HCT116 (cell line): Measurements from ENCODE around the gene CES1. TPM values are rescaled to one million over a fixed set of nuclear protein-coding genes. Genes with fewer than 3 reads are reported as not detected.

Experiments
- ATAC-seq: fragments of 200-7000 bp; cut with Tn5 transposase; 2 replicates; pipeline ENCODE4 v1.9.1; 2020; ENCODE audit warnings: mild to moderate bottlenecking, moderate library complexity
- BruUV-seq: library from RNA; stranded (reverse); fragments of 400-500 nt; replicated peaks from 2 replicates; lab custom pipeline; 2021; lab: Mats Ljungman, UMichigan
- CTCF ChIA-PET: fragments of 300-600 bp; sonication (Branson Sonifier 250); formaldehyde crosslinking; loops from one replicate; lab custom pipeline; 2021; ENCODE audit warnings: antibody characterized with exemption; lab: Charles Lee
- POLR2A ChIA-PET: fragments of 300-600, 350-600 bp; sonication (Branson Sonifier 250); formaldehyde crosslinking; loops from one replicate; lab custom pipeline; 2021; ENCODE audit warnings: antibody characterized with exemption; lab: Charles Lee
- RAD21 ChIA-PET, 2 experiments: fragments of 300-600 bp; sonication (Branson Sonifier 250); formaldehyde crosslinking; loops; one replicate each; lab custom pipeline; 2023; ENCODE audit warnings: low total read pairs in 2 of 2; ENCODE audit not compliant: uncharacterized antibody in 2 of 2, unreplicated experiment in 2 of 2, low non-redundant PET in 1 of 2; lab: Charles Lee
- DNase-seq: peaks from one replicate; pipeline ENCODE4 v3.0.0-alpha.2; 2010; ENCODE audit warnings: low read depth, low spot score
- H2AFZ ChIP-seq: fragments of 200-600 bp; shearing (Covaris generic), sonication (generic); 2 replicates; pipeline ENCODE4 v1.6.1; 2017; ENCODE audit warnings: low read depth, mixed run types, mixed read lengths, antibody characterized with exemption, low read length; ENCODE audit not compliant: poor library complexity, severe bottlenecking
- H3K27ac ChIP-seq: 2 replicates; pipeline ENCODE4 v1.5.1; 2012; ENCODE audit warnings: low read depth, low read length
- H3K27me3 ChIP-seq: fragments of 200-600 bp; sonication (generic); 2 replicates; pipeline ENCODE4 v1.6.1; 2016; ENCODE audit warnings: mixed run types, low read length, mixed read lengths; ENCODE audit not compliant: insufficient read depth
- H3K36me3 ChIP-seq, 2 experiments: fragments of 200-500 bp in 1 of 2; fragments of 200-600 bp in 1 of 2; sonication (Bioruptor generic) in 1 of 2; sonication (generic) in 1 of 2; 2 replicates each; pipeline versions ENCODE4 v1.5.1 to v1.6.1; 2014 to 2016; ENCODE audit warnings: low read length in 2 of 2, inconsistent platforms in 1 of 2, mixed read lengths in 1 of 2, mixed run types in 1 of 2; ENCODE audit not compliant: insufficient read depth in 2 of 2, control insufficient read depth in 1 of 2
- H3K4me1 ChIP-seq, 2 experiments: fragments of 200-600 bp in 1 of 2; sonication (generic) in 1 of 2; 2 replicates each; pipeline versions ENCODE4 v1.5.1 to v1.6.1; 2012 to 2017; ENCODE audit warnings: low read length in 2 of 2, inconsistent platforms in 1 of 2, mild to moderate bottlenecking in 1 of 2, mixed read lengths in 1 of 2, mixed run types in 1 of 2, moderate library complexity in 1 of 2; ENCODE audit not compliant: insufficient read depth in 2 of 2, control insufficient read depth in 1 of 2
- H3K4me2 ChIP-seq: fragments of 200-600 bp; sonication (generic); 2 replicates; pipeline ENCODE4 v1.6.1; 2017; ENCODE audit warnings: mixed run types, low read length, mixed read lengths
- H3K4me3 ChIP-seq, 2 experiments: fragments of 200-600 bp in 1 of 2; sonication (generic) in 1 of 2; replicated peaks in 1 of 2; 2 replicates each; pipeline ENCODE4 v1.5.1; 2011 to 2016; ENCODE audit warnings: low read length in 2 of 2, control low read depth in 1 of 2, low read depth in 1 of 2, mild to moderate bottlenecking in 1 of 2, mixed read lengths in 1 of 2, mixed run types in 1 of 2
- H3K79me2 ChIP-seq: fragments of 200-600 bp; sonication (generic); 2 replicates; pipeline ENCODE4 v1.6.1; 2017; ENCODE audit warnings: mild to moderate bottlenecking, mixed run types, low read length, moderate library complexity, mixed read lengths; ENCODE audit not compliant: insufficient read depth
- H3K9ac ChIP-seq: fragments of 200-600 bp; sonication (generic); 2 replicates; pipeline ENCODE4 v1.6.1; 2016; ENCODE audit warnings: low read length, mixed read lengths
- H3K9me2 ChIP-seq: fragments of 200-600 bp; sonication (generic), shearing (Covaris generic); 2 replicates; pipeline ENCODE4 v1.6.1; 2017; ENCODE audit warnings: mixed run types, mild to moderate bottlenecking, moderate library complexity; ENCODE audit not compliant: insufficient read depth
- H3K9me3 ChIP-seq, 2 experiments: fragments of 200-500 bp in 1 of 2; fragments of 200-600 bp in 1 of 2; sonication (Bioruptor generic) in 1 of 2; sonication (generic) in 1 of 2; 2 replicates each; pipeline ENCODE4 v1.6.1; 2014 to 2017; ENCODE audit warnings: low read length in 2 of 2, mixed read lengths in 2 of 2, inconsistent platforms in 1 of 2, low read depth in 1 of 2, mild to moderate bottlenecking in 1 of 2, mixed run types in 1 of 2, moderate library complexity in 1 of 2; ENCODE audit not compliant: control insufficient read depth in 1 of 2, insufficient read depth in 1 of 2
- H4K20me1 ChIP-seq: fragments of 200-600 bp; sonication (generic), shearing (Covaris generic); 2 replicates; pipeline ENCODE4 v1.6.1; 2017; ENCODE audit warnings: mixed run types, mild to moderate bottlenecking, moderate library complexity; ENCODE audit not compliant: insufficient read depth
- EGR1 ChIP-seq: IDR thresholded peaks from 2 replicates; pipeline ENCODE4 v1.6.1; 2012; ENCODE audit warnings: low read depth
- EZH2 ChIP-seq: fragments of 200-600 bp; sonication (generic); IDR thresholded peaks from 2 replicates; pipeline ENCODE4 v1.6.1; 2017; ENCODE audit warnings: antibody characterized with exemption, mixed run types
- EZH2phosphoT487 ChIP-seq: fragments of 200-600 bp; IDR thresholded peaks from 2 replicates; pipeline ENCODE4 v1.6.1; 2018; ENCODE audit warnings: antibody characterized with exemption, borderline replicate concordance
- POLR2AphosphoS5 ChIP-seq: IDR thresholded peaks from 2 replicates; pipeline ENCODE4 v1.6.1; 2011; ENCODE audit warnings: mild to moderate bottlenecking, low read depth, low read length, moderate library complexity
- YY1 ChIP-seq: IDR thresholded peaks from 2 replicates; pipeline ENCODE4 v1.6.1; 2011; ENCODE audit warnings: low read length, low read depth, moderate library complexity, mild to moderate bottlenecking; ENCODE audit not compliant: insufficient replicate concordance; ENCODE audit errors: extremely low read depth
- ZNF274 ChIP-seq: fragments of 200-500 bp; sonication (Bioruptor generic); IDR thresholded peaks from 2 replicates; pipeline ENCODE4 v1.6.1; 2014; ENCODE audit warnings: mild to moderate bottlenecking, low read depth, low read length, inconsistent platforms
- intact Hi-C: fragments of 100-400 bp; cut with micrococcal nuclease; formaldehyde crosslinking; loops from 2 replicates; pipeline ENCODE4 v1.10.0; 2022
- total RNA-seq: library from RNA; stranded (reverse); gene quantifications from one replicate; pipeline ENCODE4 v1.2.1, GENCODE V29; 2021; ENCODE audit not compliant: unreplicated experiment
- TF ChIP-seq, protein P1 (sequence below): IDR thresholded peaks from 2 replicates; pipeline ENCODE4 v1.6.1; 2012; ENCODE audit warnings: low read depth
- TF ChIP-seq, protein P2 (sequence below): IDR thresholded peaks from 2 replicates; pipeline ENCODE4 v1.6.1; 2011; ENCODE audit warnings: mild to moderate bottlenecking, low read length, moderate library complexity; ENCODE audit not compliant: insufficient replicate concordance; ENCODE audit errors: extremely low read depth

The CES1 gene
- total RNA-seq, 1 experiment from 2014 or later: 1.8 TPM

DNA sequence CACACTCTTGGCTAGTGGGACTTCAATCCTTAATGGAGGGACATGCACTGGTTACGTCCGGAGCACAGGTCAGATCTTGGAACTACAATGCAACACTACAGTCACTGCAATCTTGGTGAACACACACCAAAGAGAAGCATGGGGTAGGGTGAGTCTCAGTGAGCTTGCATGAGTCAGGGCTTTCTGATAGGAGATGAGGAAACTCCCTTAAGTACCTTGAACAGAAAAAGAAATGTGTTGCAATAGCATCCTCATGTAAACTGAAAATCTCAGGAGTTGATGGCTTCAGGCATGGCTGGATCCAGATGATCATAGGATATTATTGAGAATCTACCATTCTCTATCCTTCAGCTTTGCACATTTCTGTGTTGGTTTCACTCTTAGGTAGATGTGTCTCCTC is 54.1 kb downstream of the CES1 start:
- intact Hi-C loops: no loop called here
- Histone ChIP-seq H3K9ac (no peak overlapping the region), H3K27ac (no peak overlapping the region), H3K27me3 (peaks cover 20% of the 10 kb centered on the region; the same call in 1 of the 2 replicates), H3K79me2 (no peaks in the 10 kb centered on the region), H3K4me2 (no peak overlapping the region), H2AFZ (no peak overlapping the region), H3K4me3 (no peak overlapping the region), H3K9me2 (no peaks in the 10 kb centered on the region), H4K20me1 (no peaks in the 10 kb centered on the region), H3K36me3 (no peaks in the 10 kb centered on the region), H3K4me1 (peaks cover 0 to 6% of the 10 kb centered on the region in 2 experiments; a peak in 2 of 4 replicates), H3K9me3 (no peaks in the 10 kb centered on the region)
- CTCF ChIA-PET: no interaction called here
- ATAC-seq: no peak
- POLR2A ChIA-PET: no interaction called here
- RAD21 ChIA-PET: no interaction called here
- no peak for DNase-seq
- TF ChIP-seq YY1 (no peak), EGR1 (no peak)
- BruUV-seq: no TSS peak

DNA sequence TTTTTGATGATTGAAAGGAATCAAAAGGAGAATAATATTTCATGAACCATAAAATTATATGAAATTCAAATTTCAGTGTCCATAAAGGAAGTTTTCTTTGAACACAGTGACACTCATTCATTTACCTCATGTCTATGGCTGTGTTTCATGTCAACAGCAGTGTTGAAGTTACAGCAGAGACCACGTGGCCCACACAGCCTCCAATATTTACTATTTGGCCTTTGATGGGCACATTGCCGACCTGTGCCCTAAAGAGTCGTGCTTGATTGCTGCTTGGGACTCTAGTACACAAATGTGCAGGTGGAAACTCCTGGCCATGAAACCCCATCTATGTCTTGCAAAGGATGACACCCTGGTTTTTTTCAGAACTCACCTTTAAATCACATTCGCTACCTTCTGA is 57.0 kb downstream of the CES1 start:
- ATAC-seq (no peak), DNase-seq (no peak)
- POLR2A ChIA-PET: no interaction called here
- TF ChIP-seq ZNF274: no peak
- TF ChIP-seq, protein P1, sequence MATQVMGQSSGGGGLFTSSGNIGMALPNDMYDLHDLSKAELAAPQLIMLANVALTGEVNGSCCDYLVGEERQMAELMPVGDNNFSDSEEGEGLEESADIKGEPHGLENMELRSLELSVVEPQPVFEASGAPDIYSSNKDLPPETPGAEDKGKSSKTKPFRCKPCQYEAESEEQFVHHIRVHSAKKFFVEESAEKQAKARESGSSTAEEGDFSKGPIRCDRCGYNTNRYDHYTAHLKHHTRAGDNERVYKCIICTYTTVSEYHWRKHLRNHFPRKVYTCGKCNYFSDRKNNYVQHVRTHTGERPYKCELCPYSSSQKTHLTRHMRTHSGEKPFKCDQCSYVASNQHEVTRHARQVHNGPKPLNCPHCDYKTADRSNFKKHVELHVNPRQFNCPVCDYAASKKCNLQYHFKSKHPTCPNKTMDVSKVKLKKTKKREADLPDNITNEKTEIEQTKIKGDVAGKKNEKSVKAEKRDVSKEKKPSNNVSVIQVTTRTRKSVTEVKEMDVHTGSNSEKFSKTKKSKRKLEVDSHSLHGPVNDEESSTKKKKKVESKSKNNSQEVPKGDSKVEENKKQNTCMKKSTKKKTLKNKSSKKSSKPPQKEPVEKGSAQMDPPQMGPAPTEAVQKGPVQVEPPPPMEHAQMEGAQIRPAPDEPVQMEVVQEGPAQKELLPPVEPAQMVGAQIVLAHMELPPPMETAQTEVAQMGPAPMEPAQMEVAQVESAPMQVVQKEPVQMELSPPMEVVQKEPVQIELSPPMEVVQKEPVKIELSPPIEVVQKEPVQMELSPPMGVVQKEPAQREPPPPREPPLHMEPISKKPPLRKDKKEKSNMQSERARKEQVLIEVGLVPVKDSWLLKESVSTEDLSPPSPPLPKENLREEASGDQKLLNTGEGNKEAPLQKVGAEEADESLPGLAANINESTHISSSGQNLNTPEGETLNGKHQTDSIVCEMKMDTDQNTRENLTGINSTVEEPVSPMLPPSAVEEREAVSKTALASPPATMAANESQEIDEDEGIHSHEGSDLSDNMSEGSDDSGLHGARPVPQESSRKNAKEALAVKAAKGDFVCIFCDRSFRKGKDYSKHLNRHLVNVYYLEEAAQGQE: no peak
- TF ChIP-seq, protein P2, sequence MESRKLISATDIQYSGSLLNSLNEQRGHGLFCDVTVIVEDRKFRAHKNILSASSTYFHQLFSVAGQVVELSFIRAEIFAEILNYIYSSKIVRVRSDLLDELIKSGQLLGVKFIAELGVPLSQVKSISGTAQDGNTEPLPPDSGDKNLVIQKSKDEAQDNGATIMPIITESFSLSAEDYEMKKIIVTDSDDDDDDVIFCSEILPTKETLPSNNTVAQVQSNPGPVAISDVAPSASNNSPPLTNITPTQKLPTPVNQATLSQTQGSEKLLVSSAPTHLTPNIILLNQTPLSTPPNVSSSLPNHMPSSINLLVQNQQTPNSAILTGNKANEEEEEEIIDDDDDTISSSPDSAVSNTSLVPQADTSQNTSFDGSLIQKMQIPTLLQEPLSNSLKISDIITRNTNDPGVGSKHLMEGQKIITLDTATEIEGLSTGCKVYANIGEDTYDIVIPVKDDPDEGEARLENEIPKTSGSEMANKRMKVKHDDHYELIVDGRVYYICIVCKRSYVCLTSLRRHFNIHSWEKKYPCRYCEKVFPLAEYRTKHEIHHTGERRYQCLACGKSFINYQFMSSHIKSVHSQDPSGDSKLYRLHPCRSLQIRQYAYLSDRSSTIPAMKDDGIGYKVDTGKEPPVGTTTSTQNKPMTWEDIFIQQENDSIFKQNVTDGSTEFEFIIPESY: no peak
- no peak for TF ChIP-seq POLR2AphosphoS5
- no peak for TF ChIP-seq EZH2
- no peak for TF ChIP-seq EGR1
- no peak for TF ChIP-seq EZH2phosphoT487
- no TSS peak for BruUV-seq
- no peak overlapping the region for H3K4me3 ChIP-seq
- peaks cover 0 to 6% of the 10 kb centered on the region in 2 experiments; a peak in 2 of 4 replicates for H3K4me1 ChIP-seq
- H3K9me3 ChIP-seq: no peaks in the 10 kb centered on the region
- H3K27me3 ChIP-seq: peaks cover 12% of the 10 kb centered on the region
- no peak overlapping the region for H3K27ac ChIP-seq
- no peaks in the 10 kb centered on the region for H3K9me2 ChIP-seq
- H3K4me2 ChIP-seq: no peak overlapping the region
- no peak overlapping the region for H3K9ac ChIP-seq
- intact Hi-C loops: no loop called here
- no peaks in the 10 kb centered on the region for H4K20me1 ChIP-seq
- CTCF ChIA-PET: no interaction called here
- RAD21 ChIA-PET: no interaction called here
- H3K36me3 ChIP-seq: no peaks in the 10 kb centered on the region
- H2AFZ ChIP-seq: no peak overlapping the region
- H3K79me2 ChIP-seq: no peaks in the 10 kb centered on the region
